Progenitor cell of endocrine pancreas (in vitro differentiated cells): ENCODE measurements around the gene IL10RA. TPM values are rescaled to one million over a fixed set of nuclear protein-coding genes. Genes with fewer than 3 reads are reported as not detected.

Experiments
- DNase-seq: peaks from one replicate; pipeline ENCODE4 v3.0.0; 2021; ENCODE audit warnings: low spot score; ENCODE audit not compliant: unreplicated experiment
- H3K27ac Mint-ChIP-seq: 2 replicates; pipeline ENCODE4 v1.8.0; 2021; ENCODE audit warnings: mild to moderate bottlenecking, moderate library complexity, mixed read lengths
- H3K27me3 Mint-ChIP-seq: 2 replicates; pipeline ENCODE4 v1.8.0; 2021; ENCODE audit warnings: mixed read lengths
- H3K36me3 Mint-ChIP-seq: 2 replicates; pipeline ENCODE4 v1.8.0; 2022; ENCODE audit warnings: mixed read lengths; ENCODE audit not compliant: insufficient read depth
- H3K4me1 Mint-ChIP-seq: 2 replicates; pipeline ENCODE4 v1.8.0; 2021; ENCODE audit warnings: low read depth, mixed read lengths
- H3K4me3 Mint-ChIP-seq: 2 replicates; pipeline ENCODE4 v1.8.0; 2021; ENCODE audit warnings: low read depth, mild to moderate bottlenecking, moderate library complexity, mixed read lengths
- H3K9me3 Mint-ChIP-seq: 2 replicates; pipeline ENCODE4 v1.8.0; 2021; ENCODE audit warnings: low read depth, mixed read lengths
- total RNA-seq: library from RNA; stranded (reverse); gene quantifications from 2 replicates; pipeline ENCODE4 v1.2.1, GENCODE V29; 2021
- TF ChIP-seq, protein P1 (sequence below): fragments of 200-600 bp; sonication (generic); IDR thresholded peaks from one replicate; pipeline ENCODE4 v1.5.0; 2021; ENCODE audit warnings: antibody characterized with exemption, mild to moderate bottlenecking; ENCODE audit not compliant: unreplicated experiment

The IL10RA gene
- total RNA-seq, 1 donor from 2014 or later, result 0.72 TPM

DNA sequence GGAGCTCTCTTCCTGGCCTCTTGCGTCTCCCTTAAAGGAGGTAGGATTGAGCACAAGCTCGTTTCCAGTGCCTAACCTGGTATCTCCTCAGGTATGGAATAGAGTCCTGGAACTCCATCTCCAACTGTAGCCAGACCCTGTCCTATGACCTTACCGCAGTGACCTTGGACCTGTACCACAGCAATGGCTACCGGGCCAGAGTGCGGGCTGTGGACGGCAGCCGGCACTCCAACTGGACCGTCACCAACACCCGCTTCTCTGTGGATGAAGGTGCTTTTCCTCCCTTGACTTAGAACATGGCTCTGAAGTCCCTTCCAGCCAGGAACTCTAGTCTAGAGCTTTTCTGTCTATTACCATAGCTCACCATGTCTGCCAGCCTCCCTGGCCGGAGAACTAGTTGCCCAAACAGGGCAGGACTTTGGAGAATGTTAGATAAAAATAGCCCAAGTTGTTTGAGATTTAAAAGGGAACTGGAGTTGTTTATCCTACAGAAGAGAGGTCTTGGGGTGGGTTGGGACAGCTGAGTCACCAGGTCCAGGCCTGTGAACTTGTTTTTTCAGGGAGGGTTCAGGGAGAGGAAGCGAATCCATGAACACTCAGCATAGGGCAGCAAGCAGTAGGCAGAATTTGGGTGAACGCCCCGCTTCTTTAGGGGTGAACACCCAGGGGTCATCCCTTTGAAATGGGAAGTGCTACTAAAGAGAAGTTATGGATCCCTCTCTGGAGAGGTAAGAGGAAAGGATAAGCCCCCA is 3.3 kb downstream of the IL10RA start:
- H3K27ac Mint-ChIP-seq, result no peak overlapping the region
- H3K36me3 Mint-ChIP-seq, result no peaks in the 10 kb centered on the region
- no peaks in the 10 kb centered on the region for H3K9me3 Mint-ChIP-seq
- peaks cover 52% of the 10 kb centered on the region for H3K27me3 Mint-ChIP-seq
- DNase-seq, result no peak
- TF ChIP-seq, protein P1, sequence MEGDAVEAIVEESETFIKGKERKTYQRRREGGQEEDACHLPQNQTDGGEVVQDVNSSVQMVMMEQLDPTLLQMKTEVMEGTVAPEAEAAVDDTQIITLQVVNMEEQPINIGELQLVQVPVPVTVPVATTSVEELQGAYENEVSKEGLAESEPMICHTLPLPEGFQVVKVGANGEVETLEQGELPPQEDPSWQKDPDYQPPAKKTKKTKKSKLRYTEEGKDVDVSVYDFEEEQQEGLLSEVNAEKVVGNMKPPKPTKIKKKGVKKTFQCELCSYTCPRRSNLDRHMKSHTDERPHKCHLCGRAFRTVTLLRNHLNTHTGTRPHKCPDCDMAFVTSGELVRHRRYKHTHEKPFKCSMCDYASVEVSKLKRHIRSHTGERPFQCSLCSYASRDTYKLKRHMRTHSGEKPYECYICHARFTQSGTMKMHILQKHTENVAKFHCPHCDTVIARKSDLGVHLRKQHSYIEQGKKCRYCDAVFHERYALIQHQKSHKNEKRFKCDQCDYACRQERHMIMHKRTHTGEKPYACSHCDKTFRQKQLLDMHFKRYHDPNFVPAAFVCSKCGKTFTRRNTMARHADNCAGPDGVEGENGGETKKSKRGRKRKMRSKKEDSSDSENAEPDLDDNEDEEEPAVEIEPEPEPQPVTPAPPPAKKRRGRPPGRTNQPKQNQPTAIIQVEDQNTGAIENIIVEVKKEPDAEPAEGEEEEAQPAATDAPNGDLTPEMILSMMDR, result no peak
- H3K4me3 Mint-ChIP-seq, result no peak overlapping the region
- H3K4me1 Mint-ChIP-seq, result no peaks in the 10 kb centered on the region

DNA sequence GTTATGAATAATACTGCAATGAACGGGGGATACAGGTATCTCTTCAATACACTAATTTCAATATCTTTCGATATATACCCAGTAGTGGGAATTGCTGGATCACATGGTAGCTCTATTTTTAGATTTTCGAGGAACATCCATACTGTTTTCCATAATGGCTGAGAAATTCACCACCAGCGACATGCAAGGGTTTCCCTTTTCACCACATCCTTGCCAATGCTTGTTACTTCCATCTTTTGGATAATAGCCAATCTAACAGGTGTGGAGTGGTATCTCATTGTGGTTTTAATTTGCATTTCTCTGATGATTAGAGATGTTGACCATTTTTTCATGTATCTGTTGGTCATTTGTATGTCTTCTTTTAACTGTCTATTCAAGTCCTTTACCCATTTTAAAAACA is 5.9 kb downstream of the IL10RA start:
- H3K9me3 Mint-ChIP-seq, result no peaks in the 10 kb centered on the region
- H3K27ac Mint-ChIP-seq, result no peak overlapping the region
- H3K4me3 Mint-ChIP-seq, result no peak overlapping the region
- no peak for DNase-seq
- TF ChIP-seq, protein P1, result no peak
- peaks cover 32% of the 10 kb centered on the region for H3K27me3 Mint-ChIP-seq
- H3K36me3 Mint-ChIP-seq, result no peaks in the 10 kb centered on the region
- no peaks in the 10 kb centered on the region for H3K4me1 Mint-ChIP-seq

DNA sequence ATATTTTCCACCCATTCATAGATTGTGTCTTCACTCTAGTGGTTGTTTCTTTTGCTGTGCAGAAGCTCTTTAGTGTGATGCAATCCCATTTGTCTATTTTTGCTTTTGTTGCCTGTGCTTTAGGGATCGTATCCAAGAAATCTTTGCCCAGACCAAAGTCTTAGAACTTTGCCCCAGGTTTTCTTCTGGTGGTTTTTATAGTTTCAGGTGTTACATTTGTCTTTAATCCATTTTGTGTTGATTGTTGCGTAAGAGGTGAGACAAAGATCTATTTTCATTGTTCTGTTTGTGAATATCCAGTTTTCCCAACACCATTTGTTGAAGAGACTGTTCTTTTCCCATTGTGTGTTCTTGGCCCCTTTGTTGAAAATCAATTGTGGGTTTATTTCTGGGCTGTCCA is 6.4 kb downstream of the IL10RA start:
- Mint-ChIP-seq H3K27me3 (peaks cover 27% of the 10 kb centered on the region), H3K4me1 (no peaks in the 10 kb centered on the region)

DNA sequence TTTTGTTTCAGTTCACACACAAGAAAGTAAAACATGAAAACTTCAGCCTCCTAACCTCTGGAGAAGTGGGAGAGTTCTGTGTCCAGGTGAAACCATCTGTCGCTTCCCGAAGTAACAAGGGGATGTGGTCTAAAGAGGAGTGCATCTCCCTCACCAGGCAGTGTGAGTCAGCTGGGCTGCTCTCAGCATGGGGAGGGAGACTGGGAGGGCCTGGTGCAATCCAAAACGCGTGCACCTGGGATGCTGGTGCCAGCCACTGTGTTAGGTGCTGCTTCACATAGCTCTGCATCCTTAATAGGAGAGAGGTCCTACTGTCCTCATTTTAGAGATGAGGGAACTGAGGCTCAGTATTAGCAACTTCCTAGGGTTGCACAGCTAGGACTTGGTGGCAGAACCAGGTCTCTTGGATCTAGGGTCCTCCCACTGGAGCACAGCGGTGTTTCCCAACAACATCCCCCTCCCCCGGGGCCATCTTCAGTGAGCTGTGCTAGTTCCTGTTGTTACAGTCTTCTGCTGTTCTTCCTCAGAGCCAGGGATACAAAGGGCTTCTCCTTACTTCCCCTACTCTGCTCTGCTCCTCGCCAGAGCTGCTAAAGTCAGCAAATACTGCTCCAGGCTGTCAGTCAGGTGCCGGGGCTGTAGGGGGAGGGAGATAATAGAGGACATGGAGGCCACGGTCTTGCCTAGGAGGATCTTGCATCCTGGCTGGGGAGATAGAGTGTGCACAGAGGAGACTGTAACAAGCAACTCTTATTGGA is 8.0 kb downstream of the IL10RA start:
- no peaks in the 10 kb centered on the region for H3K4me1 Mint-ChIP-seq
- no peak overlapping the region for H3K4me3 Mint-ChIP-seq
- peaks cover 17% of the 10 kb centered on the region for H3K27me3 Mint-ChIP-seq
- H3K36me3 Mint-ChIP-seq, result no peaks in the 10 kb centered on the region
- no peak overlapping the region for H3K27ac Mint-ChIP-seq
- TF ChIP-seq, protein P1, result no peak
- no peak for DNase-seq
- no peaks in the 10 kb centered on the region for H3K9me3 Mint-ChIP-seq

More for the DNA sequence above, 6.4 kb downstream of the IL10RA start:
- no peaks in the 10 kb centered on the region for H3K9me3 Mint-ChIP-seq
- H3K36me3 Mint-ChIP-seq, result no peaks in the 10 kb centered on the region
- no peak overlapping the region for H3K27ac Mint-ChIP-seq
- H3K4me3 Mint-ChIP-seq, result no peak overlapping the region
- TF ChIP-seq, protein P1, result no peak
- no peak for DNase-seq

DNA sequence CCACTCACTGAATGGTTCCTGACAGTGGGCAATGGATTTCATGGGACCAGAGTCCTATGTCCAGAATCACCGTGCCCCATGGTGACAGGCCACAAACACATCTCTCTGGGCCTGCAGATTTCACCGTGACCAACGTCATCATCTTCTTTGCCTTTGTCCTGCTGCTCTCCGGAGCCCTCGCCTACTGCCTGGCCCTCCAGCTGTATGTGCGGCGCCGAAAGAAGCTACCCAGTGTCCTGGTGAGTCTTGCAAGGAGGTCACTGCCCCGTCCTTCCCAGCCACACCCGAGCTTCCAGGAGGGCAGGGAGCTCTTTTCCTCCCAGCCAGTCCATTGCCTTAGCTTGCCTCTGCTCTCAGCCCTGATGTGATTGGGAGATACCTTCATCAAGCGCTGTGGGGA is 9.3 kb downstream of the IL10RA start:
- Mint-ChIP-seq H3K4me3 (no peak overlapping the region), H3K9me3 (no peaks in the 10 kb centered on the region), H3K27ac (no peak overlapping the region), H3K4me1 (no peaks in the 10 kb centered on the region), H3K36me3 (no peaks in the 10 kb centered on the region), H3K27me3 (peaks cover 10% of the 10 kb centered on the region)
- TF ChIP-seq, protein P1, result no peak
- DNase-seq, result no peak
